Measurements from ENCODE around the gene CASP9.
A peak's percentile ranks its signal among the peaks of the same experiment; 100 is the strongest.

Gene CASP9

GRCh38 chr1:15524021-15524282 lies at the start of gene CASP9:
TSS of gene CASP9 (minus strand) at chr1:15524215. CDS start at chr1:15524200, 15 bp downstream.
- no peak for DNase-seq

GRCh38 chr1:15573477-15573876 lies 49.5 kb upstream of the CASP9 start:
- DNase-seq: no peak

GRCh38 chr1:15571266-15571665 lies 47.3 kb upstream of the CASP9 start:
- no peak for DNase-seq

GRCh38 chr1:15570861-15571260 lies 46.8 kb upstream of the CASP9 start:
- DNase-seq: no peak

- no peak for DNase-seq
These were observed 44.5 kb upstream of the CASP9 start for GRCh38 chr1:15568387-15569073.

GRCh38 chr1:15559189-15559810 lies 35.3 kb upstream of the CASP9 start:
- DNase-seq: no peak

- DNase-seq: no peak
These were observed 34.5 kb upstream of the CASP9 start for GRCh38 chr1:15558516-15558915.

GRCh38 chr1:15557594-15557993 lies 33.6 kb upstream of the CASP9 start:
- no peak for DNase-seq

- no peak for DNase-seq
These were observed 33.0 kb upstream of the CASP9 start for GRCh38 chr1:15557008-15557407.

GRCh38 chr1:15550573-15550972 lies 26.6 kb upstream of the CASP9 start:
- DNase-seq: no peak

GRCh38 chr1:15546641-15547040 lies 22.6 kb upstream of the CASP9 start:
- no peak for DNase-seq

GRCh38 chr1:15543589-15544568 lies 19.9 kb upstream of the CASP9 start:
- DNase-seq: no peak

- DNase-seq: no peak
These were observed 19.2 kb upstream of the CASP9 start for GRCh38 chr1:15543251-15543588.

GRCh38 chr1:15542388-15543250 lies 18.6 kb upstream of the CASP9 start:
- no peak for DNase-seq

- DNase-seq: no peak
These were observed 17.3 kb upstream of the CASP9 start for GRCh38 chr1:15541231-15541792.

GRCh38 chr1:15540186-15540585 lies 16.2 kb upstream of the CASP9 start:
- no peak for DNase-seq

GRCh38 chr1:15538771-15539170 lies 14.8 kb upstream of the CASP9 start:
- no peak for DNase-seq

- no peak for DNase-seq
These were observed 7.7 kb upstream of the CASP9 start for GRCh38 chr1:15531682-15532081.

GRCh38 chr1:15531003-15531402 lies 7.0 kb upstream of the CASP9 start:
- DNase-seq: no peak

- peak; percentile 100 for DNase-seq
These were observed 2.7 kb upstream of the CASP9 start, which contains the start of gene DNAJC16 for GRCh38 chr1:15526490-15527339. TSS of gene DNAJC16 (plus strand) at chr1:15526848. CDS start at chr1:15529106, 2,258 bp downstream.

- DNase-seq: no peak
These were observed 2.0 kb upstream of the CASP9 start for GRCh38 chr1:15526021-15526489.
